Activated CD4-positive, alpha-beta memory T cell treated with anti-CD3 and anti-CD28 coated beads for 36 hours (primary cell): ENCODE measurements around the gene BRSK1. TPM values are rescaled to one million over a fixed set of nuclear protein-coding genes. Genes with fewer than 3 reads are reported as not detected.

Source experiments
- CTCF ChIA-PET: fragments of 350-600 bp; sonication (Branson Sonifier 250); formaldehyde crosslinking; loops from one replicate; lab custom pipeline; 2021; ENCODE audit warnings: antibody characterized with exemption, inconsistent platforms; lab: Charles Lee
- POLR2A ChIA-PET: fragments of 350-600 bp; sonication (Branson Sonifier 250); formaldehyde crosslinking; loops from one replicate; lab custom pipeline; 2021; ENCODE audit warnings: antibody characterized with exemption; lab: Charles Lee
- DNase-seq: peaks from one replicate; pipeline ENCODE4 v3.0.0-alpha.2; 2020
- H3K27ac Mint-ChIP-seq: one replicate; pipeline ENCODE4 v1.8.0; 2021; ENCODE audit warnings: mixed read lengths
- H3K27me3 Mint-ChIP-seq: one replicate; pipeline ENCODE4 v1.8.0; 2021; ENCODE audit warnings: mixed read lengths
- H3K36me3 Mint-ChIP-seq: one replicate; pipeline ENCODE4 v1.8.0; 2021; ENCODE audit warnings: mixed read lengths
- H3K4me1 Mint-ChIP-seq: one replicate; pipeline ENCODE4 v1.8.0; 2021; ENCODE audit warnings: low read depth, mixed read lengths
- H3K4me3 Mint-ChIP-seq: one replicate; pipeline ENCODE4 v1.8.0; 2021; ENCODE audit warnings: mild to moderate bottlenecking, mixed read lengths
- H3K9me3 Mint-ChIP-seq: one replicate; pipeline ENCODE4 v1.8.0; 2021; ENCODE audit warnings: mixed read lengths
- intact Hi-C: fragments of 100-400 bp; cut with micrococcal nuclease; formaldehyde crosslinking; loops from one replicate; pipeline ENCODE4 v1.15.1; 2023
- total RNA-seq, 2 experiments: library from RNA; stranded (reverse); gene quantifications; one replicate each; pipeline ENCODE4 v1.2.3, GENCODE V29; 2021

The BRSK1 gene
- total RNA-seq, 2 experiments from 2014 or later = 3.3 to 5.6 TPM

DNA sequence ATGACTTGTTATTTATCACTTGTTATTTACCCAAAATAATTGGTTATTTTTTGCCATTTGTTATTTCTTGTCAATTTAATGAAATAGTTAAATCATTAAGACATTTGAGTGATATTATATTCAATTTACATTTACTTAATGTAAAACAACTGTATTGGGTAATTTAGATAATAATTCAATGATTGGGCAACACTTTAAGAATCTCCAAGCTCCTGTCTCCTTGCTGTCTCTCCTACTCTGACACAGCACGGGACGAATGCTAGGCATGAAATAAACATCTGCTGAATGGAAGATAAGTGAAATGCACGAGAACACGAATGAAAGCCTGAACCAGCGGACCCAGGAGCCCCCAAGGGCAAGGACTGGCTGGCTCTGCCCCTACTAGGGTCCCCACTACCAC is 19.3 kb upstream of the BRSK1 start:
- intact Hi-C loops = no loop called here
- POLR2A ChIA-PET = no interaction called here
- Mint-ChIP-seq H3K4me3 (no peak overlapping the region), H3K9me3 (peaks cover 7% of the 10 kb centered on the region), H3K27ac (no peak overlapping the region), H3K36me3 (peaks cover 10% of the 10 kb centered on the region), H3K4me1 (peaks cover 8% of the 10 kb centered on the region), H3K27me3 (no peaks in the 10 kb centered on the region)
- CTCF ChIA-PET = no interaction called here
- DNase-seq = no peak

DNA sequence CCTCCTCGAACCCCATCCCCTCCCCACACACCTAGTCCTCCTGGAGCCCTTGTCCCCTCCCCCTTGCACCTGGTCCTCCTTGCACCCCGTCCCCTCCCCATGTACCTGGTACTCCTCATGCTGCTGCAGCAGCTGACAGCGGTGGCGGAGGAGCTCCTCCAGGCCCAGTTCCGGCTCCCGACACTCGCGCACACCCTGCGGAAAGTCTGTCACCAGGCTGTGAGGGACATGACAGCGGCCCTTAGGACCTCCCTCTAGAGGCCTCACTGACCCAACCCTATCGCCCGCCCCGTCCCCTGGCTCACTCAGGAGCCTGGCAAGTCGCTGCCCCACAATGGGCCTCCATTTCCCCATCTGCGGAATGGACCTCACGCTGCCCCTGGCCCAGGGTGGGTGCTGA is 18.6 kb upstream of the BRSK1 start:
- CTCF ChIA-PET = no interaction called here
- peaks cover 7% of the 10 kb centered on the region for H3K9me3 Mint-ChIP-seq
- intact Hi-C loops = no loop called here
- H3K4me3 Mint-ChIP-seq = no peak overlapping the region
- no peak overlapping the region for H3K27ac Mint-ChIP-seq
- POLR2A ChIA-PET = no interaction called here
- no peak for DNase-seq
- peaks cover 12% of the 10 kb centered on the region for H3K36me3 Mint-ChIP-seq
- peaks cover 4% of the 10 kb centered on the region for H3K4me1 Mint-ChIP-seq
- no peaks in the 10 kb centered on the region for H3K27me3 Mint-ChIP-seq

DNA sequence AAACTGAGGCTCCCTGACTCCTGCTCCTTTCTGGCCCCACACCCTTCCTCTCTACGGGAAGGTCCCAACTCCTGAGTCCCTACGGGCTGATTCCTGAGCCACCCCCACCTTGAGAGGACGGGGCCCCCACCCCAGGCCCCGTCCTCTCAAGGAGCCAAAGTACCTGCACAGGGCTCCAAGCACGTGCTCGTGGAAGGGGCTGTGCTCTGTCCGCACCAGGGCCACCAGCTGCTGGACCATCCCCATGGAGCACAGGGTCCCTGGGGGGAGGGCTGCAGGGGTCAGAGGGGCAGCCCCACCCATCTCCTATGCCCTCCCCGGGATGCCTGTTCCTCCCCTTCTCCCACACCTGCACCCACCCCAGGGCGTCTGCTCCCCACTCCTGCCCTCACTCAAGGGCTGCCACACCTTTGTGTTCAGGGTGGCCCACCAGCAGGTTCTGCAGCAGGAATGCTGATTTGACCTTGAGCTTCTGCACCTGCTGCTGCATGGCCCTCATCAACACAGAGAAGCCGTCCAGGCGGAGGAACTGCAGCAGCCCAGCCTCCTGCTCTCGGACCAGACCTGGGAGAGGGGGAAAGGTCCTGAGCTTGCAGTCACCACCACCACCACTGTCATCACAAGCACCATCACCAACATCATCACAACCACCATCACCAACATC is 17.9 kb upstream of the BRSK1 start:
- ChIA-PET POLR2A (no interaction called here), CTCF (no interaction called here)
- no peaks in the 10 kb centered on the region for H3K27me3 Mint-ChIP-seq
- H3K4me3 Mint-ChIP-seq = no peak overlapping the region
- no peak overlapping the region for H3K27ac Mint-ChIP-seq
- peaks cover 7% of the 10 kb centered on the region for H3K9me3 Mint-ChIP-seq
- H3K36me3 Mint-ChIP-seq = peaks cover 15% of the 10 kb centered on the region
- DNase-seq = no peak
- no peaks in the 10 kb centered on the region for H3K4me1 Mint-ChIP-seq
- intact Hi-C loops = no loop called here

DNA sequence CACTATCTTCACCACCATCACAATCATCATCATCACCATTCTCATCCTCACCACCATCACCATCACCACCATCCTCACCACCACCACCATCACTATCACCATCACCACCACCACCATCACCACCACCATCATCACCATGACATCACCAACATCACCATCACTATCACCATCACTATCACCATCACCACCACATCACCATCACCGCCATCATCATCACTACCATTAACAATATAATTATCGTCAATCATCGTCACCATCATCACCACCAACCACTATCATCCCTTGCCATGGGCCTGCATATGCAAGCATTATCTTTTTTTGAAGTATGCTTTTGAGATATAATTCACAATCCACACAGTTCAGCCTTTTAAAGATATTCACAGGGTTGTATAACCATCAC is 17.4 kb upstream of the BRSK1 start:
- no peaks in the 10 kb centered on the region for H3K4me1 Mint-ChIP-seq

DNA sequence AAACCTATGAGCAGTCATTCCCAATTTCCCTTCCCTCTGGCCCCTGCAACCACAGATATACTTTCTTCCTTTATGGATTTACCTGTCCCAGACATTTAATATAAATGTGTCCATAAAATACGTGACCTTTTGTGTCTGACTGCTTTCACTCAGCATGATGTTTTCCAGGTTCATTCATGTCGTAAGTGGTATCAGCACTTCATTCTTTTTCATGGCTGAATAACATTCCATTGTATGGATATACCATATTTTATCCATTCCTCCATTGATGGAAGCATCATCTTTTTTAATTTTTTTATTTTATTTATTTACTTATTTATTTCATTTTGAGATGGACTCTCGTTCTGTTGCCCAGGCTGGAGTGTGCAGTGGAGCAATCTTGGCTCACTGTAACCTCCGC is 17.0 kb upstream of the BRSK1 start:
- peaks cover 7% of the 10 kb centered on the region for H3K9me3 Mint-ChIP-seq
- H3K27ac Mint-ChIP-seq = no peak overlapping the region
- DNase-seq = no peak
- H3K4me1 Mint-ChIP-seq = no peaks in the 10 kb centered on the region
- no peaks in the 10 kb centered on the region for H3K27me3 Mint-ChIP-seq
- peaks cover 16% of the 10 kb centered on the region for H3K36me3 Mint-ChIP-seq
- intact Hi-C loops = no loop called here
- no peak overlapping the region for H3K4me3 Mint-ChIP-seq
- ChIA-PET POLR2A (no interaction called here), CTCF (no interaction called here)

More for the DNA sequence above, 17.4 kb upstream of the BRSK1 start:
- no peak for DNase-seq
- POLR2A ChIA-PET = no interaction called here
- CTCF ChIA-PET = no interaction called here
- no peak overlapping the region for H3K4me3 Mint-ChIP-seq
- no peak overlapping the region for H3K27ac Mint-ChIP-seq
- H3K9me3 Mint-ChIP-seq = peaks cover 7% of the 10 kb centered on the region
- intact Hi-C loops = no loop called here
- H3K36me3 Mint-ChIP-seq = peaks cover 16% of the 10 kb centered on the region
- no peaks in the 10 kb centered on the region for H3K27me3 Mint-ChIP-seq

DNA sequence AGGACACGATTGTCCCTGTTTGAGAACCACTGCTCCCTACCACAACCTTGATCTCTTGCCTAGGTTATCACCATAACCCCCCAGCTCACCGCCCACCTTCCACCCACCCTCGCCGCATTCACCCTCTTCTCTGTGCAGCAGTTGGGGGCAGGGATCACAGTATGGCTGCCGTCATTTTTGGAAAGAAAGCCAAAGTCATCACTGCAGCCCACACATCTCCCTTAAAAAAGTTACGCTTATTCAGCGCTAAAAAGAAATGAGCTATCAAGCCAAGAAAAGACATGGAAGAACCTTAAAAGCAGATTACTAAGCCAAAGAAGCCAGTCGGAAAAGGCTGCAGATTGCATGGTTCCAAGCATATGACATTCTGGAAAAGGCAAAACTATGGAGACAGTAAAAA is 14.5 kb upstream of the BRSK1 start:
- peaks cover 29% of the 10 kb centered on the region for H3K36me3 Mint-ChIP-seq
- CTCF ChIA-PET = interaction anchor here (1.1 to 1.2 kb wide), 2 partner anchors 109 to 198 kb away, joined by 3 read pairs; no protein-coding TSS in a partner anchor
- DNase-seq = no peak
- no peak overlapping the region for H3K4me3 Mint-ChIP-seq
- H3K9me3 Mint-ChIP-seq = peaks cover 7% of the 10 kb centered on the region
- H3K27ac Mint-ChIP-seq = no peak overlapping the region
- POLR2A ChIA-PET = no interaction called here
- no peaks in the 10 kb centered on the region for H3K27me3 Mint-ChIP-seq
- intact Hi-C loops = no loop called here
- no peaks in the 10 kb centered on the region for H3K4me1 Mint-ChIP-seq

DNA sequence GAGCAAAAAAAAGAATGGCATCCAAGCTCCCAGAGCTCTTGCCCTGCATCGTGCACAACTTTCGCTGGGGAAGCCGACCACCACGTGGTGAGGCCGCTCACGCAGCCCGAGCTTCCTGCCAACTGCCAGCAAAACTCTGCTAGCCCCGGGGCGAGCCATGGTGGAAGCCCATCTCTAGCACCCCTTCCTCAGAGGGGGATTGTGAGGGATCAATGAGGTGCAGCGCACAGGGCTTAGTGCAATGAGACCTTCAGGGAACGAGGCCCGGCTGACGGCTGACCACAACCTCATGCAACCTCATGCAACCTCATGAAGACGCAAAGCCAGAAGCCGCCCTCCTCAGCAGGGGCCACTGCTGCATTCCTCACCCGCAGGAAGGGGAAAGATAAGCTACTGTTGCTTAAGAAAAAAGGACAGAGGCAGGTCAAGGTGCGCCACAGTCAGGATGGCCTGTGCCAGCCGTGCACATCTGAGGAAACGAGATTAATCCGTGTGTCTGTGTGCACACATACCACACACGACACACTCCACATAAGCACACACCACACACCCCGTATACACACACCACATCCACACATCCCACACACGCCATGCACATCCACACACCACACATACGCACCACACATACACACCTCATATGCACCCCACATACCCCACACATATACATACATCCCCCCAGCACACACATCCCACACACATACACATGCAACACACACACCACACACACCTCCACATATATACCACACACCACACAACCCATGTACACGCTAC is 13.4 kb upstream of the BRSK1 start:
- POLR2A ChIA-PET = interaction anchor here (1.1 kb wide), 1 partner anchor 11 kb away, joined by 3 read pairs; the partner anchor contains the start of gene PPP6R1

DNA sequence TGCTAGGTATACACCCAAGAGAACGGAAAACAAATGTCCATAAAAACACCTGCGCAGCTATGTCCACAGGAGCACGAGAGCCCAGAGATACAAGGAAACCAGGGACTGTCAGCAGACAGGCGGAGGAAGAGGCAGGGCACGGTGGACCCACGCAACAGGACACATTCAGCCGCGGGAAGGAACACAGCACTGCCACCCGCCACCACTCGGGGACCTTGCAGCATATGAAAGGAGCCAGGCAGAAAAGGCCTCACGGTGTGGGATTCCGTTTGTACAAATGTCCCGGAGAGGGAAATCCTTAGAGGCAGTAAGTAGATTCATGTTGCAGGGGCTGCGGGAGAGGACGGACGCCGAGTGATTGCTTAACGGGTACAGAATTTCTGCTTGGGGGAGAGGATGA is 11.7 kb upstream of the BRSK1 start:
- no peaks in the 10 kb centered on the region for H3K27me3 Mint-ChIP-seq
- CTCF ChIA-PET = no interaction called here
- no peak overlapping the region for H3K27ac Mint-ChIP-seq
- H3K4me1 Mint-ChIP-seq = peaks cover 11% of the 10 kb centered on the region
- no peaks in the 10 kb centered on the region for H3K9me3 Mint-ChIP-seq
- POLR2A ChIA-PET = no interaction called here
- DNase-seq = no peak
- no peak overlapping the region for H3K4me3 Mint-ChIP-seq
- peaks cover 35% of the 10 kb centered on the region for H3K36me3 Mint-ChIP-seq
- intact Hi-C loops = no loop called here

More for the DNA sequence above, 13.4 kb upstream of the BRSK1 start:
- no peaks in the 10 kb centered on the region for H3K27me3 Mint-ChIP-seq
- peaks cover 29% of the 10 kb centered on the region for H3K36me3 Mint-ChIP-seq
- H3K4me1 Mint-ChIP-seq = no peaks in the 10 kb centered on the region
- no peak overlapping the region for H3K4me3 Mint-ChIP-seq
- DNase-seq = no peak
- H3K9me3 Mint-ChIP-seq = peaks cover 7% of the 10 kb centered on the region
- CTCF ChIA-PET = interaction anchor here (1.1 kb wide), 1 partner anchor 110 kb away, joined by 3 read pairs; no protein-coding TSS in a partner anchor
- intact Hi-C loops = no loop called here
- H3K27ac Mint-ChIP-seq = no peak overlapping the region

DNA sequence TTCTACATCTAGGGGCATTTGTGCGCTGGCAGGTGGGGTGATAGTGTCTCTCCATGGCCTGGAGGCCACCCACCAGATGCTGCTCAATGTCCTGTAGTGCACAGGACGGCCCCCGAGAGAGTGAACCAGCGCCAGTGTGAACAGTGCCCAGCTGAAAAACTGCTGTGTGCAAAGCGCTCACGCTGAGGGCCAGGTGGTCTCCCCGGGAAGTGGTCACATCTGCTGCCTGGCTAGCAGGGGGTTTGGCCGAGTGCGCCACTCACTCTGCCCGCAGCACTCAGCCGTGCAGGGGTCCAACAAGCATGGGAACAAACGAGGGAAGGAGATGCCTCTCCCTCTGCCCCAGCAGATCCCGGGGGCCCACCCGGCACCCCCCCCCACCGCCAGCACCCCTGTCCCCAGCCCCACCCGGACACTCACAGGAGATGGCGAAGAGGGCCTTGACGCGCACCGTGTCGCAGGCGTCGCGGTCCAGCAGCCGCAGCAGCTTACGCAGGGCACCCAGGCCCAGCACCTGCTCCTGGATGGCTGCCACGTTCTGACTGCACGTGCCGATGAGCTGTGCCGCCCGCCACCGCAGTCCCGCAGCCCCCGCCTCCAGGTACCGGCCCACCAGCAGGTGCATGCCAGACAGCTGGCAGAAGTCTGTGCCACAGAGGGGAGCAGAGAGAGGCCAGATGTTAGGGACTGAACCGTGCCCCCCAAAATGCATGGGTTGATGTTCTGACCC is 9.7 kb upstream of the BRSK1 start:
- ChIA-PET POLR2A (no interaction called here), CTCF (no interaction called here)
- intact Hi-C loops = no loop called here
- H3K36me3 Mint-ChIP-seq = peaks cover 38% of the 10 kb centered on the region
- H3K4me3 Mint-ChIP-seq = no peak overlapping the region
- no peaks in the 10 kb centered on the region for H3K27me3 Mint-ChIP-seq
- H3K27ac Mint-ChIP-seq = no peak overlapping the region
- DNase-seq = no peak
- no peaks in the 10 kb centered on the region for H3K9me3 Mint-ChIP-seq
- H3K4me1 Mint-ChIP-seq = peaks cover 20% of the 10 kb centered on the region

DNA sequence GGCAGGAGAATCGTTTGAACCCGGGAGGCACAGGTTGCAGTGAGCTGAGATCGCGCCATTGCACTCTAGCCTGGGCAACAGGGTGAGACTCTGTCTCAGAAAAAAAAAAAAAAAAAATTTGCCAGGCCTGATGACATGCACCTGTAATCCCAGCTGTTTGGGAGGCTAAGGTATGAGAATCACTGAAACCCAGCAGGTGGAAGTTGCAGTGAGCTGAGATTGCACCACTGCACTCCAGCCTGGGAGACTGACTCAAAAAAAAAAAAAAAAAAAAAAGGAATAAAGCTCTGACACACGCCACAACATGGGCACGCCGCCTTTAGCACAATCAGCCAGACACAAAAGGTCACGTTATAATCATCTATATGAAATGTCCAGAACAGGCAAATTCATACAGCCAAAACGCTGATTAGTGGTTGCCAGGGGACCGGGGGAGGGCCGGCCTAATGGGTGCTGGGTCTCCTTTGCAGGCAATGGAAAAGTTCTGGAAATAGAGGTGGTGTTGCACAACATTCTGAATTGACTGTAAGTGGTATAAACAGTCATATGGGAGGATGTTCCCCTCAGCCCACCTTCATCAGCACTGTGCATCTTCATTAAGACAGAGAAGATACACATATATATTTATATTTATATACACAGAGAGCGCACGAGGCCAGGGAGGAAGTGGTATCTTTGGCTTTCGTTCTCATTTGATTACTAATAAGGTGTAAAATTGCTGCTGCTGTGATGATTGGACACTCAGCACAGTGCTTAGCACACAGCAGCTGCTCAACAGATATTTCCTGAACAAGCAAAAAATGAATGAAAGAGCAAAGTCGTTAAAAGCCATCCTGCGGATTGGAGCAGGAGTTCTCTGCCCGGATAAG is 7.7 kb upstream of the BRSK1 start:
- POLR2A ChIA-PET = interaction anchor here (0.7 kb wide), 1 partner anchor 17 kb away, joined by 4 read pairs; the partner anchor contains the start of gene PPP6R1
- peak; percentile 26 for DNase-seq
- H3K27ac Mint-ChIP-seq = peak overlapping the region; percentile 74

DNA sequence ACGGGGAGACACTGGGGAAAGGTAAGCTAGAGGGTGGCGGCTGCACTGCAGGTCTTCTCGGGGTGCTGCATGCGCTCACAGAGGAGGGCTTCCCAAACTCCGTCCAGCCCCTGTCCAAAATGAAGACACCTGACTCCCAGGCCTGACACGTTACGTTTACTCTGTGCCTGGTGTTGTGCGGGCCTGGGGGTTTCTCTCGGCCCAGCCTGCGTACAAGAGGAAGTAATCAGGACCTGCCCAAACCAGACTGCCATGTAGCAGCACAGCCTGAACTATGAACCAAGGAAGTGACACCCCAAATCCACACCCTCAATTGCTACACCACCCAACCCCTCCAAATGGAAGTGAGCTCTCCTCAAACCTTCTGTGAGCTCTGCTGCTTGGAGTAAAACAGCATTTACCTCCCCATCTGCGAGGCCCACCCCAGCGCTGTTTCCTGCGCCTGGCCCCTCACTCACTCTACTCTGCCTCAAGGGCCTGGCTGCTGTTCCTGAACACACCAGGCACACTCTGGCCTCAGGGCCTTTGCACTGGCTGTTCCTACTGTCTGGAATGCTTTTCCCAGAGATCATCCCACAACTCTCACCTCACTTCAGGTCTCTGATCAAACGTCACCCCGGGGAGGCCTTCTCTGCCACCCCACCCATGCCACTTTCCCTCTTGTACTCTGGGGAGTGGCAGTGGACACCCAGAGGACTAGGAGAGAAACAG is 6.9 kb upstream of the BRSK1 start:
- H3K4me3 Mint-ChIP-seq = no peak overlapping the region
- peaks cover 27% of the 10 kb centered on the region for H3K36me3 Mint-ChIP-seq
- H3K9me3 Mint-ChIP-seq = no peaks in the 10 kb centered on the region
- POLR2A ChIA-PET = no interaction called here
- peak overlapping the region; percentile 74 for H3K27ac Mint-ChIP-seq
- CTCF ChIA-PET = no interaction called here
- H3K4me1 Mint-ChIP-seq = peaks cover 33% of the 10 kb centered on the region
- DNase-seq = no peak
- intact Hi-C loops = no loop called here
- H3K27me3 Mint-ChIP-seq = no peaks in the 10 kb centered on the region

More for the DNA sequence above, 7.7 kb upstream of the BRSK1 start:
- no peaks in the 10 kb centered on the region for H3K27me3 Mint-ChIP-seq
- H3K4me1 Mint-ChIP-seq = peaks cover 32% of the 10 kb centered on the region
- H3K9me3 Mint-ChIP-seq = no peaks in the 10 kb centered on the region
- H3K36me3 Mint-ChIP-seq = peaks cover 29% of the 10 kb centered on the region
- H3K4me3 Mint-ChIP-seq = no peak overlapping the region
- CTCF ChIA-PET = no interaction called here
- intact Hi-C loops = no loop called here
